ENCODE data around the gene EHF.

The EHF gene

DNA sequence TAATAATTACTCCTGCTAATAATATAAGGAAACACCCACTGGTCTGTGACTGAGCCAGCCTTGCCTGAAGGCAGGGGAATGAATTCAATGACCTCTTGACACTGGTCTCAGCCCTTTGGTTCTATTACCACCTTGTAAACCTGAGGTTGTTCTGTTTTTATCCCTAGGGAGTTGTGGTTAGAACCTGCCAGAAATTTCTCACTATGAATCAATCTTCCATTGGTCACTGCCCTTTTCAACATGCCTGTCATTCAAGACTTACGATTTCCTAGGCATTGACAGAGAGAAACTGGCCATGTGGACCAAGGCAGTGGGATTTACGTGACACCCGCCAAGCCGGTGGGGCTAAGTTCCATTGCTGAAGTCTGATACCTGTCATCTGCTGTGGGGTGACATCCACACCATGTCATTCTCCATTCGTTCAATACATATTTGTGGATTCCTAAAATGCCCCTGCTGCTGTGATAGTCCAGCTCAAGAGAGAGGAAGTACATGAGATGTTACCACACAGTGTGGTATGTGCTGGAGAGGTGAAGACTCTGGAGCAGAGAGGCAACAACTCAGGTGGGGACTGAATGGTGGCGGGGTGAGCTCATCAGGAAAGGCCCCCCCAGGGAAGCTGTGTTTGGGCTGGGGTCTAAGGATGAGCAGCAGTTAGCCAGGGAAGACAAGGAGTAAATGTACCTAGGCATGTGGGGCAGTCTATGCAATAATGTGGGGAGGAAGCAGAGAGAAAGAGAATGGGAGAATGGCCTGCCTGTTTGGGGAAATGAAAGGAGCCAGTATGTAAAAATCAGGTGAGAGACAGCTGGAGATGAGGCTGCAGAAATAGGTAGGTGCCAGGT, 15.2 kb upstream of the EHF start:
- no peaks in the 10 kb centered on the region for H3F3A ChIP-seq (ENCODE audit: control insufficient read depth, insufficient read depth)
- H3K79me2 ChIP-seq (ENCODE audit: control insufficient read depth, low read length), result no peaks in the 10 kb centered on the region
- H3K4me1 ChIP-seq (ENCODE audit: control insufficient read depth, low read length), result no peaks in the 10 kb centered on the region
- no peak overlapping the region for H3K27ac ChIP-seq (ENCODE audit: low read depth, low read length)
- H4K20me1 ChIP-seq (ENCODE audit: control insufficient read depth, insufficient read depth, low read depth, low read length), result no peaks in the 10 kb centered on the region
- no peak overlapping the region for H3K4me2 ChIP-seq (ENCODE audit: low read length)
- H3K9me3 ChIP-seq (ENCODE audit: control insufficient read depth, insufficient read depth, low read length), result no peaks in the 10 kb centered on the region
- H3K4me3 ChIP-seq (ENCODE audit: low read length), result no peak overlapping the region
- no peaks in the 10 kb centered on the region for H3K9me2 ChIP-seq (replicated peaks; ENCODE audit: control insufficient read depth, low read length)
- no peaks in the 10 kb centered on the region for H3K36me3 ChIP-seq (ENCODE audit: control insufficient read depth, low read length)
- H3K27me3 ChIP-seq (ENCODE audit: control insufficient read depth, low read length), result no peaks in the 10 kb centered on the region
- TF ChIP-seq, protein P1, sequence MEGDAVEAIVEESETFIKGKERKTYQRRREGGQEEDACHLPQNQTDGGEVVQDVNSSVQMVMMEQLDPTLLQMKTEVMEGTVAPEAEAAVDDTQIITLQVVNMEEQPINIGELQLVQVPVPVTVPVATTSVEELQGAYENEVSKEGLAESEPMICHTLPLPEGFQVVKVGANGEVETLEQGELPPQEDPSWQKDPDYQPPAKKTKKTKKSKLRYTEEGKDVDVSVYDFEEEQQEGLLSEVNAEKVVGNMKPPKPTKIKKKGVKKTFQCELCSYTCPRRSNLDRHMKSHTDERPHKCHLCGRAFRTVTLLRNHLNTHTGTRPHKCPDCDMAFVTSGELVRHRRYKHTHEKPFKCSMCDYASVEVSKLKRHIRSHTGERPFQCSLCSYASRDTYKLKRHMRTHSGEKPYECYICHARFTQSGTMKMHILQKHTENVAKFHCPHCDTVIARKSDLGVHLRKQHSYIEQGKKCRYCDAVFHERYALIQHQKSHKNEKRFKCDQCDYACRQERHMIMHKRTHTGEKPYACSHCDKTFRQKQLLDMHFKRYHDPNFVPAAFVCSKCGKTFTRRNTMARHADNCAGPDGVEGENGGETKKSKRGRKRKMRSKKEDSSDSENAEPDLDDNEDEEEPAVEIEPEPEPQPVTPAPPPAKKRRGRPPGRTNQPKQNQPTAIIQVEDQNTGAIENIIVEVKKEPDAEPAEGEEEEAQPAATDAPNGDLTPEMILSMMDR (IDR thresholded peaks at IDR 0.05; ENCODE audit: low read depth, low read length, poor library complexity, severe bottlenecking), result no peak
- no peak for TF ChIP-seq EZH2phosphoT487 (IDR thresholded peaks at IDR 0.05; ENCODE audit: borderline replicate concordance, low read length)

GRCh38 chr11:34606326-34607120, 14.4 kb upstream of the EHF start:
- Histone ChIP-seq H3K36me3 (ENCODE audit: control insufficient read depth, low read length) (no peaks in the 10 kb centered on the region), H3K9me3 (ENCODE audit: control insufficient read depth, insufficient read depth, low read length) (no peaks in the 10 kb centered on the region), H3K79me2 (ENCODE audit: control insufficient read depth, low read length) (no peaks in the 10 kb centered on the region), H3K4me2 (ENCODE audit: low read length) (no peak overlapping the region), H3F3A (ENCODE audit: control insufficient read depth, insufficient read depth) (no peaks in the 10 kb centered on the region), H3K4me1 (ENCODE audit: control insufficient read depth, low read length) (no peaks in the 10 kb centered on the region), H3K9me2 (replicated peaks; ENCODE audit: control insufficient read depth, low read length) (no peaks in the 10 kb centered on the region), H3K4me3 (ENCODE audit: low read length) (no peak overlapping the region), H4K20me1 (ENCODE audit: control insufficient read depth, insufficient read depth, low read depth, low read length) (no peaks in the 10 kb centered on the region), H3K27ac (ENCODE audit: low read depth, low read length) (no peak overlapping the region), H3K27me3 (ENCODE audit: control insufficient read depth, low read length) (no peaks in the 10 kb centered on the region)
- TF ChIP-seq EZH2phosphoT487 (IDR thresholded peaks at IDR 0.05; ENCODE audit: borderline replicate concordance, low read length), result no peak
- TF ChIP-seq, protein P1 (IDR thresholded peaks at IDR 0.05; ENCODE audit: low read depth, low read length, poor library complexity, severe bottlenecking), result no peak

- no peaks in the 10 kb centered on the region for H3K79me2 ChIP-seq (ENCODE audit: control insufficient read depth, low read length)
- TF ChIP-seq, protein P1 (IDR thresholded peaks at IDR 0.05; ENCODE audit: low read depth, low read length, poor library complexity, severe bottlenecking), result no peak
- TF ChIP-seq EZH2phosphoT487 (IDR thresholded peaks at IDR 0.05; ENCODE audit: borderline replicate concordance, low read length), result no peak
- no peak overlapping the region for H3K27ac ChIP-seq (ENCODE audit: low read depth, low read length)
- H3K4me3 ChIP-seq (ENCODE audit: low read length), result no peak overlapping the region
- H3K9me2 ChIP-seq (replicated peaks; ENCODE audit: control insufficient read depth, low read length), result no peaks in the 10 kb centered on the region
- no peaks in the 10 kb centered on the region for H3F3A ChIP-seq (ENCODE audit: control insufficient read depth, insufficient read depth)
- H3K9me3 ChIP-seq (ENCODE audit: control insufficient read depth, insufficient read depth, low read length), result no peaks in the 10 kb centered on the region
- no peaks in the 10 kb centered on the region for H3K4me1 ChIP-seq (ENCODE audit: control insufficient read depth, low read length)
- no peaks in the 10 kb centered on the region for H4K20me1 ChIP-seq (ENCODE audit: control insufficient read depth, insufficient read depth, low read depth, low read length)
- H3K36me3 ChIP-seq (ENCODE audit: control insufficient read depth, low read length), result no peaks in the 10 kb centered on the region
- no peak overlapping the region for H3K4me2 ChIP-seq (ENCODE audit: low read length)
- no peaks in the 10 kb centered on the region for H3K27me3 ChIP-seq (ENCODE audit: control insufficient read depth, low read length)
Observed at GRCh38 chr11:34609187-34609751, 11.6 kb upstream of the EHF start.

All from DOHH2 (cell line).